ENCODE results near the gene MTF1. TPM values are rescaled to one million over a fixed set of nuclear protein-coding genes. Genes with fewer than 3 reads are reported as not detected.

The MTF1 gene
- total RNA-seq, 2 experiments from 2014 or later, result 28.1 to 31.2 TPM

DNA sequence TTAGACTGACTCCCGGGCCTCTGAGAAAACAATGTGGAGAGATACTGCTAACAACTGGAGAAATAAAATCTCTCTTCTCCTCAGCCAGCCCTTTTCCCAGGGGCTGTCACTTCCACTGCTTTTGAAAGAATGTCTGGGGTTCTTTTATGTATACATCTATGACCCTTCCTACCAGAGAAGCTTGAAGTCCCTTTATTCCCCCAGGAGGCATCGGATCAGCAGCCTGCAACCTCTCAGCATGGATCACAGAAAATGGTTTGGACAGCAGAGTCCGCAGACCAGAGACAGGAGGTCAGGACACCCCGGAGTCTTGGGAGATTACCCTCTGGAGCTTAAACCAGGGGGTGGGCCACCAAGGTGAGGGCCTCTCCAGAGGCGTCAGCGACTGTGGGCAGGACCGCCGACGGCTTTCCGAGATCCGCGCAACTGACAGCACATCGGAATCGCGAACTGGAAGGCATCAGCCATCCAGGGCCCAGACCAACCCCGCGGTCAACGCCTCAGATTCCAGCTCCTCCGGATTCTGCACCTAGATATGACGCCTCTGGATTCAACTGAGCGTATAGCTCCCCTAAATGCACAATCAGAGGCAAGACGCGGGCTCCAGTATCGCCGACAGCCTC lies 95.5 kb downstream of the MTF1 start:
- intact Hi-C loops (cut with DNase I, micrococcal nuclease), result no loop called here
- ATAC-seq (ENCODE audit: poor library complexity) (no peak), DNase-seq (no peak)
- Histone ChIP-seq H3K9me3 (ENCODE audit: control insufficient read depth in 1 of 2, insufficient read depth in 1 of 2, low read length in 2 of 2) (peaks cover 0 to 35% of the 10 kb centered on the region in 2 experiments), H3K36me3 (ENCODE audit: insufficient read depth, low read length) (no peaks in the 10 kb centered on the region), H3K4me1 (ENCODE audit: insufficient read depth, low read length) (peaks cover 13% of the 10 kb centered on the region), H3K27me3 (ENCODE audit: control insufficient read depth in 1 of 2, insufficient read depth in 2 of 2, low read length in 2 of 2) (peaks cover 61 to 81% of the 10 kb centered on the region in 2 experiments), H3K27ac (ENCODE audit: low read depth in 1 of 2, low read length in 2 of 2) (no peak overlapping the region), H3K4me3 (ENCODE audit: low read length) (no peak overlapping the region)
- TF ChIP-seq, protein P1, sequence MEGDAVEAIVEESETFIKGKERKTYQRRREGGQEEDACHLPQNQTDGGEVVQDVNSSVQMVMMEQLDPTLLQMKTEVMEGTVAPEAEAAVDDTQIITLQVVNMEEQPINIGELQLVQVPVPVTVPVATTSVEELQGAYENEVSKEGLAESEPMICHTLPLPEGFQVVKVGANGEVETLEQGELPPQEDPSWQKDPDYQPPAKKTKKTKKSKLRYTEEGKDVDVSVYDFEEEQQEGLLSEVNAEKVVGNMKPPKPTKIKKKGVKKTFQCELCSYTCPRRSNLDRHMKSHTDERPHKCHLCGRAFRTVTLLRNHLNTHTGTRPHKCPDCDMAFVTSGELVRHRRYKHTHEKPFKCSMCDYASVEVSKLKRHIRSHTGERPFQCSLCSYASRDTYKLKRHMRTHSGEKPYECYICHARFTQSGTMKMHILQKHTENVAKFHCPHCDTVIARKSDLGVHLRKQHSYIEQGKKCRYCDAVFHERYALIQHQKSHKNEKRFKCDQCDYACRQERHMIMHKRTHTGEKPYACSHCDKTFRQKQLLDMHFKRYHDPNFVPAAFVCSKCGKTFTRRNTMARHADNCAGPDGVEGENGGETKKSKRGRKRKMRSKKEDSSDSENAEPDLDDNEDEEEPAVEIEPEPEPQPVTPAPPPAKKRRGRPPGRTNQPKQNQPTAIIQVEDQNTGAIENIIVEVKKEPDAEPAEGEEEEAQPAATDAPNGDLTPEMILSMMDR (IDR thresholded peaks at IDR 0.05), result no peak
- Mint-ChIP-seq H3K27me3 (peaks cover 70% of the 10 kb centered on the region), H3K36me3 (ENCODE audit: low read depth) (no peaks in the 10 kb centered on the region), H3K9me3 (no peaks in the 10 kb centered on the region), H3K27ac (no peak overlapping the region), H3K4me1 (ENCODE audit: low read depth) (peaks cover 4% of the 10 kb centered on the region), H3K4me3 (no peak overlapping the region)
- POLR2A ChIA-PET, result no interaction called here
- CTCF ChIA-PET, result no interaction called here

DNA sequence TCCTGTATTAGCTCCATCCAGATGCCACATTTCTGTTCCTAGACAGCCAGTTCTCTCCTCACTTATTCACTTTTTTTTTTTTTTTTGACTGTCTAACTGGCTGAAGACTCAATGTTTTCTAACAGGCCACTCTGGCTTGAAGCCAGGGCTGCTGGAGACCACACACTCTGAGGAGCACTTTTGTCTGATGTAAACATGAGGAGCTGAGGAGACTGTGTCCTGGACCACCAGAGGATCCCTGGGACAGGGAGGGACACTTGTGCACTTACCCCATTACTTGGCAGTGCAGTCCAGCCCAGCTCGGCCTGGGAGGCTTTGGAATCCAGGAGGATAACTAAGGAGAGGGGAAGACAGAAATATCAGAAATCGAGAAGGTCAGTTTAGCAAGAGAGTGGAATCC lies 96.9 kb downstream of the MTF1 start:
- TF ChIP-seq, protein P1 (IDR thresholded peaks at IDR 0.05), result no peak
- no peaks in the 10 kb centered on the region for H3K9me3 Mint-ChIP-seq
- DNase-seq, result no peak
- POLR2A ChIA-PET, result no interaction called here
- no peaks in the 10 kb centered on the region for H3K36me3 Mint-ChIP-seq (ENCODE audit: low read depth)
- ATAC-seq (ENCODE audit: poor library complexity), result no peak
- Histone ChIP-seq H3K27ac (ENCODE audit: low read depth in 1 of 2, low read length in 2 of 2) (no peak overlapping the region), H3K27me3 (ENCODE audit: control insufficient read depth in 1 of 2, insufficient read depth in 2 of 2, low read length in 2 of 2) (peaks cover 56 to 81% of the 10 kb centered on the region in 2 experiments), H3K4me3 (ENCODE audit: low read length) (no peak overlapping the region), H3K9me3 (ENCODE audit: control insufficient read depth in 1 of 2, insufficient read depth in 1 of 2, low read length in 2 of 2) (peaks cover 0 to 35% of the 10 kb centered on the region in 2 experiments), H3K36me3 (ENCODE audit: insufficient read depth, low read length) (no peaks in the 10 kb centered on the region), H3K4me1 (ENCODE audit: insufficient read depth, low read length) (peaks cover 13% of the 10 kb centered on the region)
- no peak overlapping the region for H3K4me3 Mint-ChIP-seq
- H3K27ac Mint-ChIP-seq, result no peak overlapping the region
- CTCF ChIA-PET, result no interaction called here
- intact Hi-C loops (cut with DNase I, micrococcal nuclease), result no loop called here
- H3K4me1 Mint-ChIP-seq (ENCODE audit: low read depth), result peaks cover 4% of the 10 kb centered on the region
- peaks cover 57% of the 10 kb centered on the region for H3K27me3 Mint-ChIP-seq

DNA sequence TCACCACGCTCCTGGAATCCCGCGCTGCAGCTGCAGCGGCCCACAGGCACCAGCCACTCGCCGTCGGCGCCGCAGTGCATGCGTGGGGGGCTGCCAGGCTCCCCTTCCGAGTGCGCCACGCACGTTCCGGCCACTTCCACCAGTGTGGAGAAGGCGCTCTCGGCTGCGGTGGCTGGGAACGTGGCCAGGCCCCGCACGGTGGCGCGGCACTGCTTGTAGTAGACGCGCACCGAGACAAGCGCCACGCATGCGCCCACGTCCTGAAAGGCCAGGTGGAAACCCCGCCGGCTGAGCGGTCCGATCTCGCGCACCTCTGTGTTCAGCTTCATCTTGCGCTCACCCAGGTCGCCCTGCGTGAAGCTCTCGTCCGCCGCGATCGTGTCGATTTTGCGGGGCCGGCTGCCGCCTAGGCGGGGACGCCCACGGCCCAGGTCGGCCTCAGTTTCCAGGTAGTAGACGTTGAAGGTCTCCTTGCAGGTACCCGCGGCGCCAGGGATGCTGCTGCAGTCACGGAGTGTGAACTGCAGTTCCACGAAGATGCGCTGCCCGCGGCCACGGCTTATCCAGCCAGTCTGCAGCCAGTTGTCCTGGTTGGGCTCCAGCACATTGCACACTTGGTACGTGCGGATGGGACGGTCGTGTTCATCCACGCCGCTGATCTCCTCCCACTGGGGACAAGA lies 97.8 kb downstream of the MTF1 start:
- Histone ChIP-seq H3K4me3 (ENCODE audit: low read length) (no peak overlapping the region), H3K4me1 (ENCODE audit: insufficient read depth, low read length) (peaks cover 13% of the 10 kb centered on the region), H3K27ac (ENCODE audit: low read depth in 1 of 2, low read length in 2 of 2) (no peak overlapping the region), H3K36me3 (ENCODE audit: insufficient read depth, low read length) (no peaks in the 10 kb centered on the region), H3K27me3 (ENCODE audit: control insufficient read depth in 1 of 2, insufficient read depth in 2 of 2, low read length in 2 of 2) (peaks cover 51 to 72% of the 10 kb centered on the region in 2 experiments), H3K9me3 (ENCODE audit: control insufficient read depth in 1 of 2, insufficient read depth in 1 of 2, low read length in 2 of 2) (peaks cover 0 to 35% of the 10 kb centered on the region in 2 experiments)
- peaks cover 4% of the 10 kb centered on the region for H3K4me1 Mint-ChIP-seq (ENCODE audit: low read depth)
- ChIA-PET CTCF (no interaction called here), POLR2A (no interaction called here)
- intact Hi-C loops (cut with DNase I, micrococcal nuclease), result no loop called here
- DNase-seq, result no peak
- no peaks in the 10 kb centered on the region for H3K36me3 Mint-ChIP-seq (ENCODE audit: low read depth)
- no peaks in the 10 kb centered on the region for H3K9me3 Mint-ChIP-seq
- TF ChIP-seq, protein P1 (IDR thresholded peaks at IDR 0.05), result no peak
- no peak overlapping the region for H3K4me3 Mint-ChIP-seq
- no peak overlapping the region for H3K27ac Mint-ChIP-seq
- peaks cover 47% of the 10 kb centered on the region for H3K27me3 Mint-ChIP-seq
- no peak for ATAC-seq (ENCODE audit: poor library complexity)

Other genes starting within 250 kb of the MTF1 start
- not detected for gene RSPO1, start 224.7 kb downstream of the MTF1 start, total RNA-seq
- gene CDCA8, start 167.1 kb downstream of the MTF1 start, total RNA-seq, result under 1 TPM; 0.25 to 0.36 TPM
- not detected for gene EPHA10, start 94.5 kb downstream of the MTF1 start, total RNA-seq
- gene MANEAL, start 65.7 kb downstream of the MTF1 start, total RNA-seq, result under 1 TPM; 0.33 to 0.53 TPM
- gene C1orf122, start 51.8 kb downstream of the MTF1 start, total RNA-seq, result 10 to 100 TPM; 10.9 to 13.2 TPM
- gene YRDC, start 51.4 kb downstream of the MTF1 start, total RNA-seq, result 10 to 100 TPM; 31.1 to 31.2 TPM
- 10 to 100 TPM; 11.7 to 12.7 TPM for gene INPP5B, start 87.5 kb upstream of the MTF1 start, total RNA-seq
- 10 to 100 TPM; 40.5 to 42.5 TPM for gene SF3A3, start 130.4 kb upstream of the MTF1 start, total RNA-seq
- gene FHL3, start 145.9 kb upstream of the MTF1 start, total RNA-seq, result 1 to 10 TPM; 3.4 to 3.7 TPM
- gene UTP11, start 153.1 kb upstream of the MTF1 start, total RNA-seq, result 1 to 10 TPM; 8.7 to 9.4 TPM
- under 1 TPM; 0.22 to 0.27 TPM for gene POU3F1, start 187.2 kb upstream of the MTF1 start, total RNA-seq

All from CD4-positive, alpha-beta T cell (primary cell).